GM10847 (cell line): ENCODE results near the gene IFNGR1.

ENCODE experiments used
- POLR2A ChIP-seq: IDR thresholded peaks from 2 replicates; pipeline ENCODE4 v1.6.1; 2011; ENCODE audit not compliant: insufficient read length; ENCODE audit errors: extremely low read depth

IFNGR1 gene

GRCh38 chr6:137222381-137222780, 3.2 kb upstream of the IFNGR1 start:
- no peak for TF ChIP-seq POLR2A

GRCh38 chr6:137219664-137220252, 573 bp upstream of the IFNGR1 start:
- TF ChIP-seq POLR2A = no peak

GRCh38 chr6:137218473-137218916, 690 bp downstream of the IFNGR1 start:
- TF ChIP-seq POLR2A = no peak

DNA sequence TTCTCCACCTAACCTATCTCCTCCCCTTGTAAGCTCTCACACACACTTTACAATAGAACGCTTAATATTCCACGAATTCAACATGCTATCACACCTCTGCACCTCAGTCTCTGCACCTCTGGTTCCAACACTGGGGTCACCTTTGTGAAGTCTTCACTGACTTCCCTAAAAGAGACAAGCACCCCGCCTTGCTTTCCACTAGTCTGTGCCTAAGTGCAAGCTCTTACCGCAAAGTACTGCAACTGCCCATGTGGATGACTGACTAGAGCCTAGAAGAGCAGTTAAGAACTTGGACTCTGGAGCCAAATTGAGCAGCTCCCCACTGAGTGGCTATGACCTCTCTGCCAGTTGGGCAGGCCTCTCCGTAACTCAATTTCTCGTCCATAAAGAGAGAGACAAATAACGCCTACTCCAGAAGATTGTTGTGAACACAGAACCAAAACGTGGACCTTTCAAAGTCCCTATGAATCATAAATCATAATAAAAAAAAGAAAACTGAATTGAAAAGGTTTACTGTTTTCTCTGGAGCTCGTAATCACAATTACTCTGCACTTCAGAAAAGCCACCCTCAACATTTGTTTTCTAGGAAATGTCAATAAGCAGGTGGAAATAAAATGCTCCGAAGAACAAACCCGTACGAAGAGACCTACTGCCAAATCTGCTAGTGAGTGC, 1.2 kb downstream of the IFNGR1 start:
- no peak for TF ChIP-seq POLR2A

- TF ChIP-seq POLR2A = no peak
Measured at GRCh38 chr6:137216875-137217553, 2.2 kb downstream of the IFNGR1 start.

- no peak for TF ChIP-seq POLR2A
Measured at GRCh38 chr6:137216106-137216505, 3.1 kb downstream of the IFNGR1 start.

DNA sequence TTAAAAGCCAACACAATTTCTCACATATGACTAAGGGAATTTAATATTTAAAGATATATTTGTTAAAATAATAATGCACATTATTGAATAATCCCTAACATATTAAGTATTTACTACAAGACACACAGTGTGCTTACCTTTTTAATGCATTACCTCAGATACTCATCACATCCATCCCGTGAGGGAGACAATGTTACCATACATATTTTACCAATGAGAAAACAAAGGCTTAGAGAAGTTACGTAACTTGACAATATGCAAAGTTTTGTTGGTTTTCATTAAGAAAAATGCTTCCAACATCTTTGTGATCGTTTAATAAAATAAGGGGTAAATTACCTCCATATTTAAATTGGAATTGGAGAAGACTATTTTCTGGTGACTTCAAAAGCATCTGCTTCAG, 4.3 kb downstream of the IFNGR1 start:
- no peak for TF ChIP-seq POLR2A

- TF ChIP-seq POLR2A = no peak
Measured at GRCh38 chr6:137213813-137214212, 5.4 kb downstream of the IFNGR1 start.

- no peak for TF ChIP-seq POLR2A
Measured at GRCh38 chr6:137213331-137213740, 5.8 kb downstream of the IFNGR1 start.

- TF ChIP-seq POLR2A = no peak
Measured at GRCh38 chr6:137211910-137212309, 7.3 kb downstream of the IFNGR1 start.

GRCh38 chr6:137210903-137211302, 8.3 kb downstream of the IFNGR1 start:
- TF ChIP-seq POLR2A = no peak

- TF ChIP-seq POLR2A = no peak
Measured at GRCh38 chr6:137208279-137208678, 10.9 kb downstream of the IFNGR1 start.

- TF ChIP-seq POLR2A = no peak
Measured at GRCh38 chr6:137206577-137206976, 12.6 kb downstream of the IFNGR1 start.

DNA sequence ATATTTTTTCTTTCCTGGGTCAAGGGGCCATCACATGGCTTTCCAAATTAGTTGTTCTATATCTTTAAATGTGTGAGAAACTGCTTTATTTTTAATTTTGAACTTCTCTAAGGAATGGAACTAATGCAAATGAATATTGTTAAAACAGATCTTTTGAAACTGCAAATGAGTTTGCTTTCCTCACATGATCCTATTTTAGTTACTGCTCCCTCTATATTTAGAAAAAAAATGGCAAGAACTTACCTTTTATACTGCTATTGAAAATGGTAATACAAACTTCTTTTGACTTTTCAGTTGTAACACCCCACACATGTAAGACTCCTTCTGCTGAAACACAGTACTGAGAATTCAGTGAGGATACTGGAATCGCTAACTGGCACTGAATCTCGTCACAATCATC, 15.9 kb downstream of the IFNGR1 start:
- no peak for TF ChIP-seq POLR2A

DNA sequence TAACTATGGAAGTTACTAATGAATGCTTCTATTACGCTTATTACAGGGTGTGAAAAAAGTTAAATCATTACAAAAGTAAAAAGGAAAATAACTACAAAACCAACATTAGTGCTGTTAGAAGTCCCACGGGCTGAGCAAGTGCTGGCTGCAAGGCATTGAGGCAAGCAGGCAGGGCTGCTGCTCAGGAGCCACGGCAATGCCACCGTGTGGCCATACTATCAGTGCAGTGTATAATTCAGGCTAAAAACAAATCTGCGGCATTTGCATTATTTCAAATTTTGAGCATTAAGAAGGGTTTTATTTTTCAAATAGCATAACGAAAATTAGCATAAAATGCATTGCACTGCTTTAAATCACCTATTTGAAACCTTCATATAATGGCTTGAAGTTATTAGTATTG, 17.1 kb downstream of the IFNGR1 start:
- TF ChIP-seq POLR2A = no peak

DNA sequence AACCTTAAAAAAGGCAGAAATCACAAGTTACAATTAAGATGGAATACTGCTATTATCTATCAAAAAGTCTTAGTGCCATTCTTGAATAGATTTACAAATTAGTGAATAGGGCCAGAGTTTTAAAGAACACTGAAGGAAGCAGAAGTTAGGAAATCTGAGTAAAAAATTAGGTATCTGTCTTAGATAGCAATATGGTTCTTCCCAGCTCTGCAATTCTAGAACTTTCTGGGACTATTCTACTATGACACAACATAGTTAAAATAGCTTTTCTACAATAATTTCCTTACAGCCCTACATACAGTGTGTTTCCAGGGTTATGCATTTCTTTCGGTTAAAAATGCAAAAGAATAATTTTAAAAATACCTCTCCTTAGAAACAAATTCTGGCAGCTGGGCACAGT, 18.2 kb downstream of the IFNGR1 start:
- no peak for TF ChIP-seq POLR2A
